Smooth muscle cell (in vitro differentiated cells): ENCODE measurements around the gene CNP. TPM values are rescaled to one million over a fixed set of nuclear protein-coding genes. Genes with fewer than 3 reads are reported as not detected.
A peak's percentile ranks its signal among the peaks of the same experiment; 100 is the strongest.

Experiments used
- DNase-seq: peaks from one replicate; lab custom pipeline; 2025; ENCODE audit not compliant: unreplicated experiment; lab: John Stamatoyannopoulos, UW
- H2AFZ ChIP-seq: fragments of 200-600 bp; sonication (generic); 2 replicates; pipeline ENCODE4 v1.6.0; 2016; ENCODE audit warnings: antibody characterized with exemption, low read depth, mild to moderate bottlenecking
- H3F3A ChIP-seq: fragments of 200-600 bp; sonication (generic); 2 replicates; pipeline ENCODE4 v1.6.0; 2017; ENCODE audit warnings: antibody characterized with exemption, low read depth
- H3K27ac ChIP-seq: fragments of 200-600 bp; sonication (generic); 2 replicates; pipeline ENCODE4 v1.5.1; 2016; ENCODE audit warnings: low read depth, mild to moderate bottlenecking
- H3K27me3 ChIP-seq: fragments of 200-600 bp; sonication (generic); 2 replicates; pipeline ENCODE4 v1.6.1; 2016; ENCODE audit warnings: low read depth, mild to moderate bottlenecking
- H3K36me3 ChIP-seq: fragments of 200-600 bp; sonication (generic); 2 replicates; pipeline ENCODE4 v1.5.1; 2016; ENCODE audit warnings: low read depth
- H3K4me1 ChIP-seq: fragments of 200-600 bp; sonication (generic); 2 replicates; pipeline ENCODE4 v1.5.1; 2016; ENCODE audit warnings: low read depth
- H3K4me2 ChIP-seq: fragments of 200-600 bp; sonication (generic); 2 replicates; pipeline ENCODE4 v1.6.0; 2016; ENCODE audit warnings: mild to moderate bottlenecking
- H3K4me3 ChIP-seq: fragments of 200-600 bp; sonication (generic); 2 replicates; pipeline ENCODE4 v1.5.1; 2016; ENCODE audit warnings: mild to moderate bottlenecking
- H3K79me2 ChIP-seq: fragments of 200-600 bp; sonication (generic); 2 replicates; pipeline ENCODE4 v1.6.0; 2016; ENCODE audit warnings: low read depth, mild to moderate bottlenecking
- H3K9ac ChIP-seq: fragments of 200-600 bp; sonication (generic); 2 replicates; pipeline ENCODE4 v1.6.0; 2016; ENCODE audit warnings: low read depth
- H3K9me3 ChIP-seq: fragments of 200-600 bp; sonication (generic); replicated peaks from 2 replicates; pipeline ENCODE4 v1.5.1; 2016; ENCODE audit warnings: low read depth
- H4K20me1 ChIP-seq: fragments of 200-600 bp; sonication (generic); 2 replicates; pipeline ENCODE4 v1.6.0; 2016; ENCODE audit warnings: low read depth
- CTCF ChIP-seq: fragments of 200-600 bp; sonication (generic); IDR thresholded peaks from 2 replicates; pipeline ENCODE4 v1.5.1; 2017; ENCODE audit warnings: borderline replicate concordance, mild to moderate bottlenecking, antibody characterized with exemption; ENCODE audit not compliant: insufficient read depth, poor library complexity, severe bottlenecking
- whole genome bisulfite sequencing: methylation state at CpG from one replicate; pipeline ENCODE4 v1.1.7; 2016; ENCODE audit warnings: low lambda C conversion rate; 5-methylcytosine and 5-hydroxymethylcytosine counted together
- polyA plus RNA-seq: library from polyadenylated mRNA; unstranded; fragments of >200 nt; fragmentation: Nextera tagmentation; extraction: Ambion mirVana; gene quantifications from 2 replicates; pipeline ENCODE4 v1.2.1, GENCODE V29; 2016
- total RNA-seq: library from RNA; depleted of rRNA; stranded (reverse); fragments of >200 nt; gene quantifications from 2 replicates; pipeline ENCODE4 v1.2.3, GENCODE V29; 2014

The CNP gene
- total and polyA plus RNA-seq, 2 experiments from 2014 or later, result 34.7 to 60.1 TPM

- H3K9ac ChIP-seq, result peak within 1 kb of the TSS; percentile 90
- peak within 1 kb of the TSS; percentile 97 for H3K27ac ChIP-seq
- H3K27me3 ChIP-seq, result no peaks in the 10 kb centered on the region
- H3K36me3 ChIP-seq, result no peaks in the 10 kb centered on the region
- peaks cover 40% of the 10 kb centered on the region for H3K4me1 ChIP-seq
- H3K4me3 ChIP-seq, result peak within 1 kb of the TSS; percentile 91
- H3K9me3 ChIP-seq, result no peaks in the 10 kb centered on the region
- 1% methylated on average over 65 of the region's 80 CpGs for WGBS
- H4K20me1 ChIP-seq, result peaks cover 48% of the 10 kb centered on the region
- H3F3A ChIP-seq, result peaks cover 3% of the 10 kb centered on the region
- H3K79me2 ChIP-seq, result peaks cover 53% of the 10 kb centered on the region
- DNase-seq, result peak; percentile 92
- no peak for TF ChIP-seq CTCF
- peak within 1 kb of the TSS; percentile 85 for H2AFZ ChIP-seq
- peak within 1 kb of the TSS; percentile 93 for H3K4me2 ChIP-seq
Measured at GRCh38 chr17:41918314-41919164, 48.1 kb upstream of the CNP start, which contains the start of gene ACLY. Gene ACLY, minus strand, starts transcription at chr17:41918951. Its CDS starts 5,078 bp downstream, at chr17:41913873.

- WGBS, result 5% methylated on average over 17 of the region's 33 CpGs
- H3K4me3 ChIP-seq, result peak overlapping the region; percentile 91
- H2AFZ ChIP-seq, result peak overlapping the region; percentile 56
Measured at GRCh38 chr17:41919165-41919817, 47.3 kb upstream of the CNP start.

GRCh38 chr17:41919840-41920579, 46.6 kb upstream of the CNP start:
- peak overlapping the region; percentile 56 for H2AFZ ChIP-seq
- H3K4me3 ChIP-seq, result peak overlapping the region; percentile 91
- H3K9me3 ChIP-seq, result no peaks in the 10 kb centered on the region
- H3K4me1 ChIP-seq, result peaks cover 32% of the 10 kb centered on the region
- H3K27ac ChIP-seq, result no peak overlapping the region
- WGBS, result 77% methylated on average over 7 of the region's 7 CpGs
- H4K20me1 ChIP-seq, result peaks cover 33% of the 10 kb centered on the region
- H3K9ac ChIP-seq, result no peak overlapping the region
- H3K79me2 ChIP-seq, result peaks cover 38% of the 10 kb centered on the region
- no peaks in the 10 kb centered on the region for H3K36me3 ChIP-seq
- H3F3A ChIP-seq, result peaks cover 3% of the 10 kb centered on the region
- DNase-seq, result no peak
- no peak for TF ChIP-seq CTCF
- peak overlapping the region; percentile 93 for H3K4me2 ChIP-seq
- no peaks in the 10 kb centered on the region for H3K27me3 ChIP-seq

More at GRCh38 chr17:41919165-41919817, 47.3 kb upstream of the CNP start:
- peaks cover 45% of the 10 kb centered on the region for H3K79me2 ChIP-seq
- peaks cover 3% of the 10 kb centered on the region for H3F3A ChIP-seq
- TF ChIP-seq CTCF, result no peak
- peak overlapping the region; percentile 20 for H3K27ac ChIP-seq
- H3K4me2 ChIP-seq, result peak overlapping the region; percentile 93
- no peaks in the 10 kb centered on the region for H3K36me3 ChIP-seq
- H3K9me3 ChIP-seq, result no peaks in the 10 kb centered on the region
- DNase-seq, result no peak
- no peaks in the 10 kb centered on the region for H3K27me3 ChIP-seq
- peaks cover 40% of the 10 kb centered on the region for H4K20me1 ChIP-seq
- no peak overlapping the region for H3K9ac ChIP-seq
- peaks cover 39% of the 10 kb centered on the region for H3K4me1 ChIP-seq
